Osteoblast (primary cell): ENCODE data around the gene STAC2. TPM values are rescaled to one million over a fixed set of nuclear protein-coding genes. Genes with fewer than 3 reads are reported as not detected.
A peak's percentile ranks its signal among the peaks of the same experiment; 100 is the strongest.

ENCODE experiments used
- DNase-seq: peaks from one replicate; pipeline ENCODE4 v3.0.0; 2011; ENCODE audit warnings: low spot score, mixed read lengths; ENCODE audit not compliant: insufficient read length; ENCODE audit errors: missing footprints
- H2AFZ ChIP-seq: 2 replicates; pipeline ENCODE4 v1.6.0; 2011; ENCODE audit warnings: mild to moderate bottlenecking, low read length
- H3K27ac ChIP-seq: 2 replicates; pipeline ENCODE4 v1.5.1; 2011; ENCODE audit warnings: mild to moderate bottlenecking, low read depth, low read length, moderate library complexity
- H3K27me3 ChIP-seq: 2 replicates; pipeline ENCODE4 v1.6.0; 2012; ENCODE audit warnings: mild to moderate bottlenecking, control low read depth, inconsistent platforms, low read length, moderate library complexity; ENCODE audit not compliant: insufficient read depth
- H3K36me3 ChIP-seq: 2 replicates; pipeline ENCODE4 v1.5.1; 2011; ENCODE audit warnings: mild to moderate bottlenecking, low read length, control low read depth, moderate library complexity; ENCODE audit not compliant: insufficient read depth
- H3K4me1 ChIP-seq: 2 replicates; pipeline ENCODE4 v1.5.1; 2011; ENCODE audit warnings: mild to moderate bottlenecking, low read length, control low read depth, moderate library complexity; ENCODE audit not compliant: insufficient read depth
- H3K4me2 ChIP-seq: 2 replicates; pipeline ENCODE4 v1.6.0; 2011; ENCODE audit warnings: mild to moderate bottlenecking, low read length; ENCODE audit not compliant: insufficient read depth
- H3K4me3 ChIP-seq: fragments of 200-600 bp; sonication (generic); 3 replicates; pipeline ENCODE4 v1.5.1; 2012; ENCODE audit warnings: mild to moderate bottlenecking, low read length, inconsistent platforms; ENCODE audit not compliant: insufficient read depth
- H3K79me2 ChIP-seq: 2 replicates; pipeline ENCODE4 v1.6.0; 2012; ENCODE audit warnings: mild to moderate bottlenecking, low read length, control low read depth, inconsistent platforms; ENCODE audit not compliant: insufficient read depth
- H3K9me3 ChIP-seq: 2 replicates; pipeline ENCODE4 v1.5.1; 2011; ENCODE audit warnings: low read depth, low read length, control low read depth
- H4K20me1 ChIP-seq: 2 replicates; pipeline ENCODE4 v1.6.0; 2012; ENCODE audit warnings: mild to moderate bottlenecking, low read length, control low read depth; ENCODE audit not compliant: insufficient read depth
- CTCF ChIP-seq: IDR thresholded peaks from 2 replicates; pipeline ENCODE4 v1.5.1; 2011; ENCODE audit warnings: mild to moderate bottlenecking, low read depth, low read length, moderate library complexity; ENCODE audit errors: extremely low read depth
- total RNA-seq: library from RNA; depleted of rRNA; stranded (reverse); fragments of >200 nt; gene quantifications from 2 replicates; pipeline ENCODE4 v1.2.3, GENCODE V29; 2012

The STAC2 gene
- total RNA-seq, 1 donor, result not detected

GRCh38 chr17:39243155-39243554 is 17.4 kb upstream of the STAC2 start:
- no peaks in the 10 kb centered on the region for H3K36me3 ChIP-seq
- peaks cover 10% of the 10 kb centered on the region for H3K4me1 ChIP-seq
- no peak overlapping the region for H3K4me2 ChIP-seq
- peak; percentile 27 for DNase-seq
- no peak for TF ChIP-seq CTCF
- H3K9me3 ChIP-seq, result no peaks in the 10 kb centered on the region
- no peak overlapping the region for H2AFZ ChIP-seq
- no peaks in the 10 kb centered on the region for H4K20me1 ChIP-seq
- peaks cover 4% of the 10 kb centered on the region for H3K27me3 ChIP-seq
- no peak overlapping the region for H3K4me3 ChIP-seq
- no peak overlapping the region for H3K27ac ChIP-seq
- no peaks in the 10 kb centered on the region for H3K79me2 ChIP-seq

- Histone ChIP-seq H4K20me1 (no peaks in the 10 kb centered on the region), H3K79me2 (no peaks in the 10 kb centered on the region), H3K36me3 (no peaks in the 10 kb centered on the region), H2AFZ (no peak overlapping the region), H3K4me2 (no peak overlapping the region), H3K4me3 (no peak overlapping the region), H3K9me3 (no peaks in the 10 kb centered on the region), H3K4me1 (peaks cover 12% of the 10 kb centered on the region), H3K27ac (no peak overlapping the region), H3K27me3 (no peaks in the 10 kb centered on the region)
- no peak for DNase-seq
- no peak for TF ChIP-seq CTCF
These were observed 14.9 kb upstream of the STAC2 start for GRCh38 chr17:39240631-39241030.

GRCh38 chr17:39239640-39240314 is 14.0 kb upstream of the STAC2 start:
- Histone ChIP-seq H3K4me2 (no peak overlapping the region), H3K4me1 (peaks cover 12% of the 10 kb centered on the region), H3K79me2 (no peaks in the 10 kb centered on the region), H4K20me1 (no peaks in the 10 kb centered on the region), H3K27me3 (no peaks in the 10 kb centered on the region), H2AFZ (no peak overlapping the region), H3K9me3 (no peaks in the 10 kb centered on the region), H3K27ac (no peak overlapping the region), H3K36me3 (no peaks in the 10 kb centered on the region), H3K4me3 (no peak overlapping the region)
- TF ChIP-seq CTCF, result peak; percentile 43
- DNase-seq, result peak; percentile 63

- no peak for TF ChIP-seq CTCF
- peak; percentile 89 for DNase-seq
- Histone ChIP-seq H3K36me3 (no peaks in the 10 kb centered on the region), H3K27me3 (no peaks in the 10 kb centered on the region), H3K79me2 (no peaks in the 10 kb centered on the region), H2AFZ (peak overlapping the region; percentile 80), H3K4me2 (peak overlapping the region; percentile 65), H3K4me3 (no peak overlapping the region), H3K27ac (no peak overlapping the region), H4K20me1 (no peaks in the 10 kb centered on the region), H3K4me1 (peaks cover 10% of the 10 kb centered on the region), H3K9me3 (no peaks in the 10 kb centered on the region)
These were observed 12.7 kb upstream of the STAC2 start for GRCh38 chr17:39238311-39238972.
